Thyroid gland (tissue), 4 donors: ENCODE results near the gene CACNG4.

ENCODE experiments used
- POLR2A ChIP-seq, 2 donors: fragments of 450-650 bp; IDR thresholded peaks; one replicate each; pipeline ENCODE4 v1.6.1; 2017; ENCODE audit warnings: antibody characterized with exemption in 2 of 2, mild to moderate bottlenecking in 2 of 2, moderate library complexity in 1 of 2
- TF ChIP-seq, protein P1 (sequence below), 6 experiments: fragments of 200-600 bp in 3 of 6; fragments of 450-650 bp in 3 of 6; sonication (generic) in 3 of 6; IDR thresholded peaks; one replicate each; pipeline ENCODE4 v1.5.1; 2016 to 2019; ENCODE audit warnings: antibody characterized with exemption in 6 of 6, mild to moderate bottlenecking in 2 of 6, inconsistent platforms in 1 of 6, moderate library complexity in 1 of 6

DNA sequence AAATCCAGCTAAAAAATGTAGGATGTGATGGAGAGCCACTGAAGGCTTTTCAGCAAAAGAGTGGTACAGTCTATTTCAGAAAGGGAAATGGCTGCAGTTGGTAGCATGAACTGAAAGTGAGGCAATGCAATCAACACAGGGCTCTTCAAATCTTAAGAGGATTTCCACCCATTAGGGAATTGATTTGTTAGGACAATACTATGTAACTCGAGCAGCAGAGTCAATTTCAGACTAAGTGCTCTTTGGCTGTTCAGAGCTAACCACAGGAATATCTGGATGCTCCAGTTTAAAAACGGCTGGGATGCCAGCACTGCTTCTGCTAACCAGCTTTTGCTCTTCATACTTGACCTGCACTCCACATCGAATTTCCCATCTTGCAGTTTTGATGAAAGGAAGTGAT lies 104.5 kb downstream of the CACNG4 start:
- TF ChIP-seq, protein P1, sequence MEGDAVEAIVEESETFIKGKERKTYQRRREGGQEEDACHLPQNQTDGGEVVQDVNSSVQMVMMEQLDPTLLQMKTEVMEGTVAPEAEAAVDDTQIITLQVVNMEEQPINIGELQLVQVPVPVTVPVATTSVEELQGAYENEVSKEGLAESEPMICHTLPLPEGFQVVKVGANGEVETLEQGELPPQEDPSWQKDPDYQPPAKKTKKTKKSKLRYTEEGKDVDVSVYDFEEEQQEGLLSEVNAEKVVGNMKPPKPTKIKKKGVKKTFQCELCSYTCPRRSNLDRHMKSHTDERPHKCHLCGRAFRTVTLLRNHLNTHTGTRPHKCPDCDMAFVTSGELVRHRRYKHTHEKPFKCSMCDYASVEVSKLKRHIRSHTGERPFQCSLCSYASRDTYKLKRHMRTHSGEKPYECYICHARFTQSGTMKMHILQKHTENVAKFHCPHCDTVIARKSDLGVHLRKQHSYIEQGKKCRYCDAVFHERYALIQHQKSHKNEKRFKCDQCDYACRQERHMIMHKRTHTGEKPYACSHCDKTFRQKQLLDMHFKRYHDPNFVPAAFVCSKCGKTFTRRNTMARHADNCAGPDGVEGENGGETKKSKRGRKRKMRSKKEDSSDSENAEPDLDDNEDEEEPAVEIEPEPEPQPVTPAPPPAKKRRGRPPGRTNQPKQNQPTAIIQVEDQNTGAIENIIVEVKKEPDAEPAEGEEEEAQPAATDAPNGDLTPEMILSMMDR (IDR thresholded peaks at IDR 0.05) = no peak
- no peak for TF ChIP-seq POLR2A (IDR thresholded peaks at IDR 0.05)
